Parathyroid adenoma (tissue), 2 donors: ENCODE results near the gene AQP12A.

Source experiments
- H2AFZ ChIP-seq: fragments of 300-600 bp; sonication (generic); one replicate; pipeline ENCODE4 v1.7.0; 2017; ENCODE audit warnings: antibody characterized with exemption, mild to moderate bottlenecking
- H3K27ac ChIP-seq: fragments of 300-600 bp; sonication (generic); one replicate; pipeline ENCODE4 v1.7.0; 2017
- H3K27me3 ChIP-seq: fragments of 300-600 bp; sonication (generic); one replicate; pipeline ENCODE4 v1.7.0; 2017; ENCODE audit warnings: low read length; ENCODE audit not compliant: control insufficient read depth, insufficient read depth
- H3K36me3 ChIP-seq: fragments of 300-600 bp; sonication (generic); one replicate; pipeline ENCODE4 v1.7.0; 2017; ENCODE audit warnings: low read length; ENCODE audit not compliant: control insufficient read depth, insufficient read depth
- H3K4me1 ChIP-seq: fragments of 300-600 bp; sonication (generic); one replicate; pipeline ENCODE4 v1.7.0; 2017; ENCODE audit warnings: control low read depth
- H3K4me2 ChIP-seq: fragments of 300-600 bp; sonication (generic); one replicate; pipeline ENCODE4 v1.7.0; 2017; ENCODE audit warnings: low read length
- H3K4me3 ChIP-seq: fragments of 300-600 bp; sonication (generic); one replicate; pipeline ENCODE4 v1.7.0; 2017; ENCODE audit warnings: low read depth, low read length
- H3K79me2 ChIP-seq: fragments of 300-600 bp; sonication (generic); one replicate; pipeline ENCODE4 v1.7.0; 2017; ENCODE audit warnings: control low read depth
- H3K9ac ChIP-seq: fragments of 300-600 bp; sonication (generic); one replicate; pipeline ENCODE4 v1.7.0; 2017; ENCODE audit warnings: mild to moderate bottlenecking
- H3K9me3 ChIP-seq: fragments of 300-600 bp; sonication (generic); one replicate; pipeline ENCODE4 v1.7.0; 2017; ENCODE audit warnings: low read length; ENCODE audit not compliant: control insufficient read depth
- CTCF ChIP-seq: fragments of 300-600 bp; sonication (generic); IDR thresholded peaks from one replicate; pipeline ENCODE4 v1.7.0; 2017; ENCODE audit warnings: antibody characterized with exemption, mild to moderate bottlenecking
- donor health status: primary hyperparathyroidism.

Gene AQP12A

GRCh38 chr2:240662681-240663080, 29.0 kb upstream of the AQP12A start:
- H3K27ac ChIP-seq = no peak overlapping the region
- H3K9me3 ChIP-seq = no peaks in the 10 kb centered on the region
- H3K79me2 ChIP-seq = no peaks in the 10 kb centered on the region
- TF ChIP-seq CTCF = no peak
- H3K36me3 ChIP-seq = no peaks in the 10 kb centered on the region
- no peak overlapping the region for H3K9ac ChIP-seq
- no peak overlapping the region for H2AFZ ChIP-seq
- no peak overlapping the region for H3K4me3 ChIP-seq
- H3K4me1 ChIP-seq = no peaks in the 10 kb centered on the region
- H3K4me2 ChIP-seq = no peak overlapping the region
- H3K27me3 ChIP-seq = no peaks in the 10 kb centered on the region

GRCh38 chr2:240663546-240664190, 28.0 kb upstream of the AQP12A start:
- Histone ChIP-seq H3K36me3 (no peaks in the 10 kb centered on the region), H3K27ac (no peak overlapping the region), H3K4me3 (no peak overlapping the region), H3K9me3 (no peaks in the 10 kb centered on the region), H3K27me3 (no peaks in the 10 kb centered on the region), H3K79me2 (no peaks in the 10 kb centered on the region), H2AFZ (no peak overlapping the region), H3K4me1 (no peaks in the 10 kb centered on the region), H3K4me2 (no peak overlapping the region), H3K9ac (no peak overlapping the region)
- TF ChIP-seq CTCF = no peak

- no peak overlapping the region for H3K4me3 ChIP-seq
- H3K4me2 ChIP-seq = no peak overlapping the region
- TF ChIP-seq CTCF = no peak
- no peaks in the 10 kb centered on the region for H3K4me1 ChIP-seq
- H3K9me3 ChIP-seq = no peaks in the 10 kb centered on the region
- H3K9ac ChIP-seq = no peak overlapping the region
- no peak overlapping the region for H3K27ac ChIP-seq
- H3K27me3 ChIP-seq = no peaks in the 10 kb centered on the region
- no peak overlapping the region for H2AFZ ChIP-seq
- no peaks in the 10 kb centered on the region for H3K36me3 ChIP-seq
- H3K79me2 ChIP-seq = no peaks in the 10 kb centered on the region
Observed at GRCh38 chr2:240664622-240665021, 27.0 kb upstream of the AQP12A start.

GRCh38 chr2:240670402-240670801, 21.3 kb upstream of the AQP12A start:
- no peaks in the 10 kb centered on the region for H3K4me1 ChIP-seq
- no peaks in the 10 kb centered on the region for H3K9me3 ChIP-seq
- no peak overlapping the region for H3K27ac ChIP-seq
- no peaks in the 10 kb centered on the region for H3K27me3 ChIP-seq
- no peaks in the 10 kb centered on the region for H3K36me3 ChIP-seq
- no peak for TF ChIP-seq CTCF
- H3K79me2 ChIP-seq = no peaks in the 10 kb centered on the region
- H3K9ac ChIP-seq = no peak overlapping the region
- H3K4me3 ChIP-seq = no peak overlapping the region
- H3K4me2 ChIP-seq = no peak overlapping the region
- H2AFZ ChIP-seq = no peak overlapping the region

- H3K27ac ChIP-seq = no peak overlapping the region
- no peaks in the 10 kb centered on the region for H3K79me2 ChIP-seq
- no peak overlapping the region for H2AFZ ChIP-seq
- no peak overlapping the region for H3K4me2 ChIP-seq
- H3K9me3 ChIP-seq = no peaks in the 10 kb centered on the region
- H3K36me3 ChIP-seq = no peaks in the 10 kb centered on the region
- no peak overlapping the region for H3K9ac ChIP-seq
- no peaks in the 10 kb centered on the region for H3K27me3 ChIP-seq
- no peak overlapping the region for H3K4me3 ChIP-seq
- H3K4me1 ChIP-seq = no peaks in the 10 kb centered on the region
- no peak for TF ChIP-seq CTCF
Observed at GRCh38 chr2:240670950-240671349, 20.7 kb upstream of the AQP12A start.
